GM12878 (cell line): ENCODE data around the gene YKT6. TPM values are rescaled to one million over a fixed set of nuclear protein-coding genes. Genes with fewer than 3 reads are reported as not detected.

Experiments used
- ATAC-seq: fragments of 200-7000 bp; cut with Tn5 transposase; 3 replicates; pipeline ENCODE4 v1.9.1; 2020; ENCODE audit warnings: mild to moderate bottlenecking, moderate library complexity
- BruUV-seq: library from RNA; stranded (reverse); fragments of 400-500 nt; replicated peaks from 2 replicates; lab custom pipeline; 2021; lab: Mats Ljungman, UMichigan
- CTCF ChIA-PET: fragments of 300-600 bp; sonication (Branson Sonifier 250); formaldehyde crosslinking; extraction: SDS; loops from one replicate; lab custom pipeline; 2021; ENCODE audit warnings: inconsistent platforms; lab: Yijun Ruan, JAX
- POLR2A ChIA-PET: fragments of 350-600 bp; formaldehyde crosslinking; extraction: SDS; loops from one replicate; lab custom pipeline; 2021; ENCODE audit warnings: inconsistent platforms; lab: Charles Lee
- RAD21 ChIA-PET: fragments of 300-600 bp; sonication (Branson Sonifier 250); formaldehyde crosslinking; loops from one replicate; lab custom pipeline; 2023; ENCODE audit warnings: antibody characterized with exemption; ENCODE audit not compliant: unreplicated experiment; lab: Charles Lee
- SMC1A ChIA-PET: fragments of 300-600 bp; sonication (Branson Sonifier 250); formaldehyde crosslinking; loops from one replicate; lab custom pipeline; 2023; ENCODE audit not compliant: unreplicated experiment, uncharacterized antibody; lab: Charles Lee
- DNase-seq: peaks from one replicate; pipeline ENCODE4 v3.0.0-alpha.2; 2011; ENCODE audit warnings: low read depth, low spot score
- FAIRE-seq: peaks from 3 replicates; lab custom pipeline; 2011; peaks lifted over from hg19 to GRCh38; lab: Jason Lieb, UNC
- H2AFZ ChIP-seq: 2 replicates; pipeline ENCODE4 v1.6.0; 2011; ENCODE audit warnings: low read depth, low read length, control low read depth; ENCODE audit not compliant: control insufficient read depth
- H3K27ac ChIP-seq: 2 replicates; pipeline ENCODE4 v1.5.1; 2011; ENCODE audit warnings: control low read depth; ENCODE audit not compliant: control insufficient read depth, insufficient read depth
- H3K27me3 ChIP-seq, 2 experiments: replicated peaks in 1 of 2; 2 replicates each; pipeline versions ENCODE4 v1.6.0 to v1.6.1; 2011; ENCODE audit warnings: low read length in 1 of 2; ENCODE audit not compliant: control insufficient read depth in 2 of 2, insufficient read depth in 2 of 2
- H3K36me3 ChIP-seq, 2 experiments: 2 replicates each; pipeline ENCODE4 v1.5.1; 2011; ENCODE audit warnings: low read length in 1 of 2; ENCODE audit not compliant: control insufficient read depth in 2 of 2, insufficient read depth in 2 of 2
- H3K4me1 ChIP-seq: 2 replicates; pipeline ENCODE4 v1.6.1; 2011; ENCODE audit warnings: mild to moderate bottlenecking, low read length, moderate library complexity, mixed read lengths; ENCODE audit not compliant: control insufficient read depth, insufficient read depth
- H3K4me2 ChIP-seq: 2 replicates; pipeline ENCODE4 v1.6.0; 2011; ENCODE audit warnings: control low read depth; ENCODE audit not compliant: control insufficient read depth, insufficient read depth
- H3K4me3 ChIP-seq: fragments of 200-600 bp; sonication (generic); 2 replicates; pipeline ENCODE4 v1.5.1; 2016
- H3K79me2 ChIP-seq: 2 replicates; pipeline ENCODE4 v1.6.0; 2011; ENCODE audit warnings: low read length; ENCODE audit not compliant: control insufficient read depth, insufficient read depth
- H3K9ac ChIP-seq: 2 replicates; pipeline ENCODE4 v1.8.0; 2011; ENCODE audit warnings: low read length, control low read depth, mixed read lengths; ENCODE audit not compliant: control insufficient read depth, insufficient read depth
- H3K9me3 ChIP-seq: replicated peaks from 3 replicates; pipeline ENCODE4 v1.5.1; 2011; ENCODE audit warnings: mild to moderate bottlenecking, low read length; ENCODE audit not compliant: control insufficient read depth, insufficient read depth
- H4K20me1 ChIP-seq: 2 replicates; pipeline ENCODE4 v1.6.0; 2011; ENCODE audit not compliant: control insufficient read depth, insufficient read depth
- ASH2L ChIP-seq: fragments of 300-600, 200-600 bp; sonication (generic); IDR thresholded peaks from 2 replicates; pipeline ENCODE4 v1.6.1; 2017; ENCODE audit warnings: low read depth, mild to moderate bottlenecking, borderline replicate concordance
- GATAD2B ChIP-seq: fragments of 450-650 bp; conservative IDR thresholded peaks from 2 replicates; pipeline ENCODE4 v1.6.1; 2017; ENCODE audit warnings: low read depth, mild to moderate bottlenecking, moderate library complexity
- IKZF1 ChIP-seq: fragments of 450-650 bp; conservative IDR thresholded peaks from 2 replicates; pipeline ENCODE4 v1.6.1; 2017; ENCODE audit warnings: antibody characterized with exemption, mild to moderate bottlenecking
- LARP7 ChIP-seq: fragments of 450-650 bp; IDR thresholded peaks from 2 replicates; pipeline ENCODE4 v1.6.1; 2017; ENCODE audit warnings: mild to moderate bottlenecking
- RFX5 ChIP-seq: IDR thresholded peaks from 2 replicates; pipeline ENCODE4 v1.6.1; 2011; ENCODE audit warnings: low read depth, low read length, improper control_type of control experiment
- SREBF1 ChIP-seq: IDR thresholded peaks from 2 replicates; pipeline ENCODE4 v1.6.1; 2012; ENCODE audit warnings: mild to moderate bottlenecking, low read length
- ZNF622 ChIP-seq: fragments of 450-650 bp; IDR thresholded peaks from 2 replicates; pipeline ENCODE4 v1.6.1; 2017; ENCODE audit warnings: mild to moderate bottlenecking, inconsistent platforms
- WGBS: methylation state at CpG from one replicate; pipeline ENCODE4 v1.1.6; 2016; ENCODE audit warnings: low lambda C conversion rate; ENCODE audit not compliant: insufficient replicate concordance, insufficient coverage; ENCODE audit errors: missing lambda C conversion rate; 5-methylcytosine and 5-hydroxymethylcytosine counted together
- in situ Hi-C: fragments of 300-500 bp; cut with MboI; formaldehyde crosslinking; loops from 9 replicates; pipeline ENCODE4 v1.14.3; 2018; ENCODE audit warnings: mixed read lengths
- intact Hi-C: fragments of 100-400 bp; cut with micrococcal nuclease; formaldehyde crosslinking; loops from one replicate; pipeline ENCODE4 v1.14.2; 2022; ENCODE audit not compliant: unreplicated experiment
- polyA plus RNA-seq, 11 experiments: library from polyadenylated mRNA; depleted of rRNA in 4 of 11; unstranded in 6 of 11; stranded (reverse) in 5 of 11; fragments of >200 nt; fragmentation: Nextera tagmentation in 4 of 11; fragmentation: Illumina TruSeq in 1 of 11; extraction: Ambion mirVana in 4 of 11; extraction: Trizol in 1 of 11; gene quantifications; 1 replicate in 1 of 11; 2 replicates in 10 of 11; pipeline versions ENCODE4 v1.2.1 to v1.2.3, GENCODE V29; 2011 to 2016; ENCODE audit warnings: inconsistent platforms in 2 of 11, missing spikeins in 2 of 11, low read depth in 1 of 11
- total RNA-seq, 4 experiments: library from RNA; depleted of rRNA in 3 of 4; stranded (reverse); fragments of >200 nt in 3 of 4; fragmentation: Illumina TruSeq in 1 of 4; extraction: Trizol in 1 of 4; gene quantifications; 2 replicates each; pipeline versions ENCODE4 v1.2.1 to v1.2.3, GENCODE V29; 2013 to 2021
- TF ChIP-seq, protein P1 (sequence below): IDR thresholded peaks from 2 replicates; pipeline ENCODE4 v1.6.1; 2012; ENCODE audit warnings: low read depth, low read length, improper control_type of control experiment
- TF ChIP-seq, protein P2 (sequence below): fragments of 450-650 bp; IDR thresholded peaks from 2 replicates; pipeline ENCODE4 v1.6.1; 2016; ENCODE audit warnings: mild to moderate bottlenecking

Gene YKT6
- total and polyA plus RNA-seq, 10 of the 15 experiments (the other 5 are each of a cell fraction or from before 2014, with no cell fraction given) = 1.7 to 95.2 (median 70.5) TPM

DNA sequence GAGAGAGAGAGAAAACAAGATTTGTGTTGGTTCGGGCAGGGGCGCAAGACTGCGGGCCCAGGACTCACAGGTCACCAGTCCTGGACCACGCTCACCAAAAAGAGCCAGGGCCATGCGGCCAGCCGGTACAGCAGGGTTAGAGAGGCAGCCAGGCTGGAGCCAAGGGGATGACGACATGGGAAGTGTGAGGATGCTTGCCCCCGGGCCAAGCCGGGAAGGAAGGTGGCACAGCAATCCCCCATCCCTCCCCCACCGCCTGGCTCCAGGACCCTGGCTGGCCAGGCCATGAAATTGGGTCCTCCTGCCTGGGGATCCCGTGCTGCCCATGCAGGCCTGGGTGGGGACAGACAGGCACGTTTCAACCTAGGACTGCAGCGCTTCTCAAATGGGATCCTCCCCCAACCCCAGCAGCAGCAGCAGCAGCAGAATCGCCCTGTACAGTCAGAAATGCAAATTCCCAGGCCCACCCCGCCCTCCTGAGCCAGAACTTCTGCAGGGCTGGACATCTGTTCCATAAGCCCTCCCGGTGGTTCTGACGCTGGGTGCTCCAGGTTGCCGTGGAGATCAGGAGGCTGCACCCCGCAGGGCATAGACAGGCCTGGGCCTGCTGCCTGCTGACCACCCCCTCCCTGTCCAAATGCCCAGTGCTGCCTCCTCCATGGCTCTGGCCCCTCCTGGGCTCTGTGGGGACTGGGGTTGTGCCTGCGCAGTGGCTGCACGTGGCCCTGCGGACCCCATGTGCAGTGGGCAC, 35.0 kb downstream of the YKT6 start:
- H3K4me3 ChIP-seq = no peak overlapping the region
- POLR2A ChIA-PET = no interaction called here
- 43% methylated on average over 21 of the region's 22 CpGs for WGBS
- no peaks in the 10 kb centered on the region for H3K4me1 ChIP-seq
- TF ChIP-seq ASH2L (no peak), SREBF1 (no peak), RFX5 (no peak), ZNF622 (no peak), LARP7 (no peak), IKZF1 (no peak), GATAD2B (no peak)
- TF ChIP-seq, protein P1, sequence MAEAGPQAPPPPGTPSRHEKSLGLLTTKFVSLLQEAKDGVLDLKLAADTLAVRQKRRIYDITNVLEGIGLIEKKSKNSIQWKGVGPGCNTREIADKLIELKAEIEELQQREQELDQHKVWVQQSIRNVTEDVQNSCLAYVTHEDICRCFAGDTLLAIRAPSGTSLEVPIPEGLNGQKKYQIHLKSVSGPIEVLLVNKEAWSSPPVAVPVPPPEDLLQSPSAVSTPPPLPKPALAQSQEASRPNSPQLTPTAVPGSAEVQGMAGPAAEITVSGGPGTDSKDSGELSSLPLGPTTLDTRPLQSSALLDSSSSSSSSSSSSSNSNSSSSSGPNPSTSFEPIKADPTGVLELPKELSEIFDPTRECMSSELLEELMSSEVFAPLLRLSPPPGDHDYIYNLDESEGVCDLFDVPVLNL = no peak
- TF ChIP-seq, protein P2, sequence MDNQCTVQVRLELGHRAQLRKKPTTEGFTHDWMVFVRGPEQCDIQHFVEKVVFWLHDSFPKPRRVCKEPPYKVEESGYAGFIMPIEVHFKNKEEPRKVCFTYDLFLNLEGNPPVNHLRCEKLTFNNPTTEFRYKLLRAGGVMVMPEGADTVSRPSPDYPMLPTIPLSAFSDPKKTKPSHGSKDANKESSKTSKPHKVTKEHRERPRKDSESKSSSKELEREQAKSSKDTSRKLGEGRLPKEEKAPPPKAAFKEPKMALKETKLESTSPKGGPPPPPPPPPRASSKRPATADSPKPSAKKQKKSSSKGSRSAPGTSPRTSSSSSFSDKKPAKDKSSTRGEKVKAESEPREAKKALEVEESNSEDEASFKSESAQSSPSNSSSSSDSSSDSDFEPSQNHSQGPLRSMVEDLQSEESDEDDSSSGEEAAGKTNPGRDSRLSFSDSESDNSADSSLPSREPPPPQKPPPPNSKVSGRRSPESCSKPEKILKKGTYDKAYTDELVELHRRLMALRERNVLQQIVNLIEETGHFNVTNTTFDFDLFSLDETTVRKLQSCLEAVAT = no peak
- no peak for FAIRE-seq
- intact Hi-C loops (no loop called here), in situ Hi-C loops (no loop called here)
- H3K79me2 ChIP-seq = no peaks in the 10 kb centered on the region
- H3K9me3 ChIP-seq = no peaks in the 10 kb centered on the region
- no peaks in the 10 kb centered on the region for H3K36me3 ChIP-seq
- no peak overlapping the region for H3K4me2 ChIP-seq
- CTCF ChIA-PET = no interaction called here
- H3K27ac ChIP-seq = no peak overlapping the region
- DNase-seq = no peak
- H4K20me1 ChIP-seq = no peaks in the 10 kb centered on the region
- no peak overlapping the region for H2AFZ ChIP-seq
- RAD21 ChIA-PET = interaction anchor here (0.6 kb wide), 1 partner anchor 119 kb away, joined by 3 read pairs; no protein-coding TSS in a partner anchor
- SMC1A ChIA-PET = no interaction called here
- H3K27me3 ChIP-seq = no peaks in the 10 kb centered on the region; a peak in 1 of 4 replicates
- BruUV-seq = no TSS peak
- no peak for ATAC-seq
- H3K9ac ChIP-seq = no peak overlapping the region
